ENCODE data around the gene GLI2.

DNA sequence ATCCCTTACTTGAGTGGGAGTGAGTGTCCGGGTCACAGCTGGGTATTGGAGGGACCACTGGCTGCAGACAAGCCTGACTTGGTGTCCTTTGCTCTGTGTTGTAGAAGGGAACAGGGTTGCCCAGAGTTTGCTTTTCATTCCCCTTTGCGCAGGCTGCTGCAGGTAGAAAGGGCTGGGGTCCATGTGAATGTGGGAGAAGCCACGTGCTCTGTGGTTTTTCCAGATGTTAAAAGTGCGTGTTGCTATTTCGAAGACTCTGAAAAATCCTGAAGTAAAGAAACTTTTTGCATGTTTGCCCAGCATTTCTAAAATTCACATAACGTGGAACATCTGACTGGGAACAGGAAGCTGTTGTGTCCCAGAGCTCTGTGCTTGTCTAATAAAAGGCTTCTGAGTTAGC, 28.8 kb downstream of the GLI2 start:
- TF ChIP-seq, protein P1, sequence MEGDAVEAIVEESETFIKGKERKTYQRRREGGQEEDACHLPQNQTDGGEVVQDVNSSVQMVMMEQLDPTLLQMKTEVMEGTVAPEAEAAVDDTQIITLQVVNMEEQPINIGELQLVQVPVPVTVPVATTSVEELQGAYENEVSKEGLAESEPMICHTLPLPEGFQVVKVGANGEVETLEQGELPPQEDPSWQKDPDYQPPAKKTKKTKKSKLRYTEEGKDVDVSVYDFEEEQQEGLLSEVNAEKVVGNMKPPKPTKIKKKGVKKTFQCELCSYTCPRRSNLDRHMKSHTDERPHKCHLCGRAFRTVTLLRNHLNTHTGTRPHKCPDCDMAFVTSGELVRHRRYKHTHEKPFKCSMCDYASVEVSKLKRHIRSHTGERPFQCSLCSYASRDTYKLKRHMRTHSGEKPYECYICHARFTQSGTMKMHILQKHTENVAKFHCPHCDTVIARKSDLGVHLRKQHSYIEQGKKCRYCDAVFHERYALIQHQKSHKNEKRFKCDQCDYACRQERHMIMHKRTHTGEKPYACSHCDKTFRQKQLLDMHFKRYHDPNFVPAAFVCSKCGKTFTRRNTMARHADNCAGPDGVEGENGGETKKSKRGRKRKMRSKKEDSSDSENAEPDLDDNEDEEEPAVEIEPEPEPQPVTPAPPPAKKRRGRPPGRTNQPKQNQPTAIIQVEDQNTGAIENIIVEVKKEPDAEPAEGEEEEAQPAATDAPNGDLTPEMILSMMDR (conservative IDR thresholded peaks at IDR 0.05 in 1 of 2, IDR thresholded peaks at IDR 0.05 in 1 of 2; ENCODE audit: low read depth in 1 of 2, low read length in 2 of 2) = no peak
- TF ChIP-seq EZH2 (IDR thresholded peaks at IDR 0.05; ENCODE audit: low read length, missing control alignments) = no peak

Data from fibroblast of lung (primary cell).